ENCODE measurements around the gene CDKAL1.

The CDKAL1 gene

GRCh38 chr6:20991910-20992309 lies 457.7 kb downstream of the CDKAL1 start:
- H3K36me3 ChIP-seq (ENCODE audit: control insufficient read depth in 1 of 2, insufficient read depth in 2 of 2, low read length in 2 of 2): no peaks in the 10 kb centered on the region
- H3K4me1 ChIP-seq (ENCODE audit: control insufficient read depth in 1 of 2, insufficient read depth in 2 of 2, low read length in 2 of 2): no peaks in the 10 kb centered on the region

GRCh38 chr6:20996099-20996498 lies 461.8 kb downstream of the CDKAL1 start:
- H3K36me3 ChIP-seq (ENCODE audit: control insufficient read depth in 1 of 2, insufficient read depth in 2 of 2, low read length in 2 of 2): no peaks in the 10 kb centered on the region
- no peaks in the 10 kb centered on the region for H3K4me1 ChIP-seq (ENCODE audit: control insufficient read depth in 1 of 2, insufficient read depth in 2 of 2, low read length in 2 of 2)
- no peak overlapping the region for H3K27ac ChIP-seq (ENCODE audit: low read length)
- no peaks in the 10 kb centered on the region for H3K9me3 ChIP-seq (ENCODE audit: control insufficient read depth in 1 of 2, low read length in 2 of 2)
- no peak overlapping the region for H3K4me3 ChIP-seq (ENCODE audit: low read depth in 1 of 2, low read length in 2 of 2)
- no peaks in the 10 kb centered on the region for H3K27me3 ChIP-seq (ENCODE audit: low read depth, low read length)

More at GRCh38 chr6:20991910-20992309, 457.7 kb downstream of the CDKAL1 start:
- H3K27me3 ChIP-seq (ENCODE audit: low read depth, low read length): no peaks in the 10 kb centered on the region
- no peak overlapping the region for H3K27ac ChIP-seq (ENCODE audit: low read length)
- H3K9me3 ChIP-seq (ENCODE audit: control insufficient read depth in 1 of 2, low read length in 2 of 2): no peaks in the 10 kb centered on the region
- H3K4me3 ChIP-seq (ENCODE audit: low read depth in 1 of 2, low read length in 2 of 2): no peak overlapping the region

- no peak overlapping the region for H3K4me3 ChIP-seq (ENCODE audit: low read depth in 1 of 2, low read length in 2 of 2)
- no peak overlapping the region for H3K27ac ChIP-seq (ENCODE audit: low read length)
- no peaks in the 10 kb centered on the region for H3K9me3 ChIP-seq (ENCODE audit: control insufficient read depth in 1 of 2, low read length in 2 of 2)
- no peaks in the 10 kb centered on the region for H3K27me3 ChIP-seq (ENCODE audit: low read depth, low read length)
- no peaks in the 10 kb centered on the region for H3K36me3 ChIP-seq (ENCODE audit: control insufficient read depth in 1 of 2, insufficient read depth in 2 of 2, low read length in 2 of 2)
- no peaks in the 10 kb centered on the region for H3K4me1 ChIP-seq (ENCODE audit: control insufficient read depth in 1 of 2, insufficient read depth in 2 of 2, low read length in 2 of 2)
Observed at GRCh38 chr6:20997143-20997769, 463.0 kb downstream of the CDKAL1 start.

- H3K27ac ChIP-seq (ENCODE audit: low read length): no peak overlapping the region
- H3K9me3 ChIP-seq (ENCODE audit: control insufficient read depth in 1 of 2, low read length in 2 of 2): no peaks in the 10 kb centered on the region
- no peaks in the 10 kb centered on the region for H3K4me1 ChIP-seq (ENCODE audit: control insufficient read depth in 1 of 2, insufficient read depth in 2 of 2, low read length in 2 of 2)
- H3K36me3 ChIP-seq (ENCODE audit: control insufficient read depth in 1 of 2, insufficient read depth in 2 of 2, low read length in 2 of 2): no peaks in the 10 kb centered on the region
- H3K27me3 ChIP-seq (ENCODE audit: low read depth, low read length): no peaks in the 10 kb centered on the region
- no peak overlapping the region for H3K4me3 ChIP-seq (ENCODE audit: low read depth in 1 of 2, low read length in 2 of 2)
Observed at GRCh38 chr6:20997770-20998147, 463.5 kb downstream of the CDKAL1 start.

- no peak overlapping the region for H3K4me3 ChIP-seq (ENCODE audit: low read depth in 1 of 2, low read length in 2 of 2)
- H3K27ac ChIP-seq (ENCODE audit: low read length): no peak overlapping the region
- no peaks in the 10 kb centered on the region for H3K36me3 ChIP-seq (ENCODE audit: control insufficient read depth in 1 of 2, insufficient read depth in 2 of 2, low read length in 2 of 2)
- H3K27me3 ChIP-seq (ENCODE audit: low read depth, low read length): no peaks in the 10 kb centered on the region
- H3K9me3 ChIP-seq (ENCODE audit: control insufficient read depth in 1 of 2, low read length in 2 of 2): no peaks in the 10 kb centered on the region
- H3K4me1 ChIP-seq (ENCODE audit: control insufficient read depth in 1 of 2, insufficient read depth in 2 of 2, low read length in 2 of 2): peaks cover 0 to 4% of the 10 kb centered on the region in 2 donors
Observed at GRCh38 chr6:20998748-20999448, 464.6 kb downstream of the CDKAL1 start.

GRCh38 chr6:21000331-21000801 lies 466.1 kb downstream of the CDKAL1 start:
- no peak overlapping the region for H3K27ac ChIP-seq (ENCODE audit: low read length)
- no peaks in the 10 kb centered on the region for H3K9me3 ChIP-seq (ENCODE audit: control insufficient read depth in 1 of 2, low read length in 2 of 2)
- H3K36me3 ChIP-seq (ENCODE audit: control insufficient read depth in 1 of 2, insufficient read depth in 2 of 2, low read length in 2 of 2): no peaks in the 10 kb centered on the region
- no peaks in the 10 kb centered on the region for H3K27me3 ChIP-seq (ENCODE audit: low read depth, low read length)
- no peak overlapping the region for H3K4me3 ChIP-seq (ENCODE audit: low read depth in 1 of 2, low read length in 2 of 2)
- H3K4me1 ChIP-seq (ENCODE audit: control insufficient read depth in 1 of 2, insufficient read depth in 2 of 2, low read length in 2 of 2): peaks cover 4 to 8% of the 10 kb centered on the region in 2 donors

- no peak overlapping the region for H3K27ac ChIP-seq (ENCODE audit: low read length)
Observed at GRCh38 chr6:21001736-21002135, 467.5 kb downstream of the CDKAL1 start.

GRCh38 chr6:21003780-21004541 lies 469.7 kb downstream of the CDKAL1 start:
- H3K4me1 ChIP-seq (ENCODE audit: control insufficient read depth in 1 of 2, insufficient read depth in 2 of 2, low read length in 2 of 2): peaks cover 4 to 8% of the 10 kb centered on the region in 2 donors
- peak overlapping the region; percentile 3 for H3K27ac ChIP-seq (ENCODE audit: low read length)

More at GRCh38 chr6:21001736-21002135, 467.5 kb downstream of the CDKAL1 start:
- Histone ChIP-seq H3K36me3 (ENCODE audit: control insufficient read depth in 1 of 2, insufficient read depth in 2 of 2, low read length in 2 of 2) (no peaks in the 10 kb centered on the region), H3K4me1 (ENCODE audit: control insufficient read depth in 1 of 2, insufficient read depth in 2 of 2, low read length in 2 of 2) (peaks cover 4 to 8% of the 10 kb centered on the region in 2 donors), H3K27me3 (ENCODE audit: low read depth, low read length) (no peaks in the 10 kb centered on the region), H3K4me3 (ENCODE audit: low read depth in 1 of 2, low read length in 2 of 2) (no peak overlapping the region), H3K9me3 (ENCODE audit: control insufficient read depth in 1 of 2, low read length in 2 of 2) (no peaks in the 10 kb centered on the region)

GRCh38 chr6:21005816-21006570 lies 471.7 kb downstream of the CDKAL1 start:
- no peaks in the 10 kb centered on the region for H3K36me3 ChIP-seq (ENCODE audit: control insufficient read depth in 1 of 2, insufficient read depth in 2 of 2, low read length in 2 of 2)
- no peaks in the 10 kb centered on the region for H3K9me3 ChIP-seq (ENCODE audit: control insufficient read depth in 1 of 2, low read length in 2 of 2)
- H3K27ac ChIP-seq (ENCODE audit: low read length): no peak overlapping the region
- H3K4me1 ChIP-seq (ENCODE audit: control insufficient read depth in 1 of 2, insufficient read depth in 2 of 2, low read length in 2 of 2): peaks cover 4 to 8% of the 10 kb centered on the region in 2 donors
- no peaks in the 10 kb centered on the region for H3K27me3 ChIP-seq (ENCODE audit: low read depth, low read length)
- no peak overlapping the region for H3K4me3 ChIP-seq (ENCODE audit: low read depth in 1 of 2, low read length in 2 of 2)

More at GRCh38 chr6:21003780-21004541, 469.7 kb downstream of the CDKAL1 start:
- Histone ChIP-seq H3K4me3 (ENCODE audit: low read depth in 1 of 2, low read length in 2 of 2) (no peak overlapping the region), H3K36me3 (ENCODE audit: control insufficient read depth in 1 of 2, insufficient read depth in 2 of 2, low read length in 2 of 2) (no peaks in the 10 kb centered on the region), H3K9me3 (ENCODE audit: control insufficient read depth in 1 of 2, low read length in 2 of 2) (no peaks in the 10 kb centered on the region), H3K27me3 (ENCODE audit: low read depth, low read length) (no peaks in the 10 kb centered on the region)

- peaks cover 0 to 6% of the 10 kb centered on the region in 2 donors for H3K4me1 ChIP-seq (ENCODE audit: control insufficient read depth in 1 of 2, insufficient read depth in 2 of 2, low read length in 2 of 2)
- H3K27me3 ChIP-seq (ENCODE audit: low read depth, low read length): no peaks in the 10 kb centered on the region
- no peak overlapping the region for H3K27ac ChIP-seq (ENCODE audit: low read length)
- H3K4me3 ChIP-seq (ENCODE audit: low read depth in 1 of 2, low read length in 2 of 2): no peak overlapping the region
- H3K36me3 ChIP-seq (ENCODE audit: control insufficient read depth in 1 of 2, insufficient read depth in 2 of 2, low read length in 2 of 2): no peaks in the 10 kb centered on the region
- H3K9me3 ChIP-seq (ENCODE audit: control insufficient read depth in 1 of 2, low read length in 2 of 2): no peaks in the 10 kb centered on the region
Observed at GRCh38 chr6:21019614-21020013, 485.4 kb downstream of the CDKAL1 start.
